Bronchial epithelial cell (primary cell): Measurements from ENCODE around the gene RRP1B. TPM values are rescaled to one million over a fixed set of nuclear protein-coding genes. Genes with fewer than 3 reads are reported as not detected.
"Not testable (repeated sequence)": the region's sequence is repeated elsewhere in the genome, so short reads cannot be mapped to it uniquely, and the experiment has no call there.

Source experiments
- DNase-seq: peaks from one replicate; pipeline ENCODE4 v3.0.0-alpha.2; 2010; ENCODE audit warnings: low read depth
- FAIRE-seq: peaks from 2 replicates; lab custom pipeline; 2011; peaks lifted over from hg19 to GRCh38; lab: Jason Lieb, UNC
- H3K27me3 ChIP-seq: 2 replicates; pipeline ENCODE4 v1.5.1; 2011; ENCODE audit warnings: low read length; ENCODE audit not compliant: control insufficient read depth, insufficient read depth
- H3K36me3 ChIP-seq: 2 replicates; pipeline ENCODE4 v1.5.1; 2011; ENCODE audit warnings: low read length; ENCODE audit not compliant: control insufficient read depth, insufficient read depth
- H3K4me3 ChIP-seq: 2 replicates; pipeline ENCODE4 v1.5.1; 2011; ENCODE audit warnings: mild to moderate bottlenecking, low read depth, low read length, control low read depth
- CTCF ChIP-seq: IDR thresholded peaks from 2 replicates; pipeline ENCODE4 v1.5.1; 2011; ENCODE audit warnings: mild to moderate bottlenecking, moderate library complexity, low read length, control low read depth, inconsistent platforms; ENCODE audit not compliant: insufficient read depth, severe bottlenecking
- total RNA-seq: library from RNA; depleted of rRNA; stranded (reverse); fragments of >200 nt; gene quantifications from 2 replicates; pipeline ENCODE4 v1.2.1, GENCODE V29; 2014

The RRP1B gene
- total RNA-seq, 1 donor from 2014 or later = 31.1 TPM

- no peak overlapping the region for H3K4me3 ChIP-seq
- FAIRE-seq = no peak
- H3K36me3 ChIP-seq = peaks cover 10% of the 10 kb centered on the region
- peak; percentile 56 for DNase-seq
- H3K27me3 ChIP-seq = no peaks in the 10 kb centered on the region
- no peak for TF ChIP-seq CTCF
Measured at GRCh38 chr21:43667191-43667904, 8.0 kb downstream of the RRP1B start.

GRCh38 chr21:43669828-43670605, 10.7 kb downstream of the RRP1B start:
- Histone ChIP-seq H3K4me3 (no peak overlapping the region), H3K36me3 (peaks cover 13% of the 10 kb centered on the region), H3K27me3 (no peaks in the 10 kb centered on the region)
- FAIRE-seq (no peak), DNase-seq (no peak)
- TF ChIP-seq CTCF = no peak

- FAIRE-seq (no peak), DNase-seq (no peak)
- Histone ChIP-seq H3K27me3 (no peaks in the 10 kb centered on the region), H3K36me3 (peaks cover 21% of the 10 kb centered on the region), H3K4me3 (no peak overlapping the region)
- TF ChIP-seq CTCF = no peak
Measured at GRCh38 chr21:43675871-43676270, 16.5 kb downstream of the RRP1B start.

- H3K36me3 ChIP-seq = peaks cover 18% of the 10 kb centered on the region
- DNase-seq (no peak), FAIRE-seq (no peak)
- no peak for TF ChIP-seq CTCF
- H3K27me3 ChIP-seq = no peaks in the 10 kb centered on the region
- H3K4me3 ChIP-seq = no peak overlapping the region
Measured at GRCh38 chr21:43676391-43676790, 17.0 kb downstream of the RRP1B start.

GRCh38 chr21:43679951-43680350, 20.6 kb downstream of the RRP1B start:
- Histone ChIP-seq H3K27me3 (no peaks in the 10 kb centered on the region), H3K4me3 (no peak overlapping the region), H3K36me3 (peaks cover 22% of the 10 kb centered on the region)
- TF ChIP-seq CTCF = no peak
- FAIRE-seq (no peak), DNase-seq (no peak)

- FAIRE-seq, DNase-seq, H3K27me3 ChIP-seq, H3K4me3 ChIP-seq: not testable (repeated sequence)
- peaks cover 23% of the 10 kb centered on the region for H3K36me3 ChIP-seq
Measured at GRCh38 chr21:43680421-43680820, 21.1 kb downstream of the RRP1B start.
